Ishikawa (cell line): ENCODE measurements around the gene SELENOT.

ENCODE experiments used
- CEBPB ChIP-seq: IDR thresholded peaks from 2 replicates; pipeline ENCODE4 v1.6.1; 2012
- CREB1 ChIP-seq: IDR thresholded peaks from 2 replicates; pipeline ENCODE4 v1.6.1; 2012; ENCODE audit warnings: low read depth
- EGR1 ChIP-seq: IDR thresholded peaks from 2 replicates; pipeline ENCODE4 v1.6.1; 2012
- EP300 ChIP-seq: IDR thresholded peaks from 2 replicates; pipeline ENCODE4 v1.6.1; 2012; ENCODE audit warnings: borderline replicate concordance
- FOXM1 ChIP-seq: IDR thresholded peaks from 2 replicates; pipeline ENCODE4 v1.6.1; 2012; ENCODE audit warnings: low read depth, borderline replicate concordance
- MAX ChIP-seq: IDR thresholded peaks from 2 replicates; pipeline ENCODE4 v1.6.1; 2012
- NFIC ChIP-seq: IDR thresholded peaks from 2 replicates; pipeline ENCODE4 v1.6.1; 2012
- RAD21 ChIP-seq: IDR thresholded peaks from 2 replicates; pipeline ENCODE4 v1.6.1; 2012; ENCODE audit warnings: low read depth
- REST ChIP-seq: IDR thresholded peaks from 2 replicates; pipeline ENCODE4 v1.6.1; 2012; ENCODE audit warnings: low read depth, mild to moderate bottlenecking
- TAF1 ChIP-seq: IDR thresholded peaks from 2 replicates; pipeline ENCODE4 v1.6.1; 2012; ENCODE audit warnings: low read depth, mild to moderate bottlenecking
- TCF12 ChIP-seq: IDR thresholded peaks from 2 replicates; pipeline ENCODE4 v1.6.1; 2012; ENCODE audit warnings: low read depth
- TEAD4 ChIP-seq: IDR thresholded peaks from 2 replicates; pipeline ENCODE4 v1.6.1; 2012
- YY1 ChIP-seq: IDR thresholded peaks from 2 replicates; pipeline ENCODE4 v1.6.1; 2012; ENCODE audit warnings: low read depth
- ZBTB7A ChIP-seq: IDR thresholded peaks from 2 replicates; pipeline ENCODE4 v1.6.1; 2012; ENCODE audit warnings: low read depth
- TF ChIP-seq, protein P1 (sequence below): IDR thresholded peaks from 2 replicates; pipeline ENCODE4 v1.6.1; 2012

Gene SELENOT

DNA sequence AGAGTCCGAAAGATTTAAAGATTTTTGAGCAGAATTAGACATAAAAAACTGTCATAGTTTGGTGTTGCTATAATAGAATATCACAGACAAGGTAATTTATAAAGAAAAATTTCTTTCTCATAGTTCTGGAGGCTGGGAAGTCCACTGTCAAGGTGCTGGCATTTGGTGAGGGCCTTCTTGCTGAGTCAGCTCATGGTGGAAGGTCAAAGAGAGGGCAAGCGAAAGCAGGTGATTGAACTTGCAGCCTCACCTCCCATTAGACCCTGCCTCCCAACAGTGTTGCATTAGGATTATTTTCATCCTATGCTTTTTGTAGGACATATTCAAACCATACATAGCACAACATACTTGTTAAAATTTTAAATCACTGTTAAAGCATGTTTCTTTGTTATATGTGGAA is 9.9 kb downstream of the SELENOT start:
- TF ChIP-seq YY1 (no peak), FOXM1 (no peak), TAF1 (no peak), CEBPB (no peak), MAX (no peak), CREB1 (no peak), ZBTB7A (no peak)

GRCh38 chr3:150613709-150614480 is 10.8 kb downstream of the SELENOT start:
- no peak for TF ChIP-seq YY1
- TF ChIP-seq, protein P1, sequence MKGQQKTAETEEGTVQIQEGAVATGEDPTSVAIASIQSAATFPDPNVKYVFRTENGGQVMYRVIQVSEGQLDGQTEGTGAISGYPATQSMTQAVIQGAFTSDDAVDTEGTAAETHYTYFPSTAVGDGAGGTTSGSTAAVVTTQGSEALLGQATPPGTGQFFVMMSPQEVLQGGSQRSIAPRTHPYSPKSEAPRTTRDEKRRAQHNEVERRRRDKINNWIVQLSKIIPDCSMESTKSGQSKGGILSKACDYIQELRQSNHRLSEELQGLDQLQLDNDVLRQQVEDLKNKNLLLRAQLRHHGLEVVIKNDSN, result no peak
- TF ChIP-seq CEBPB, result no peak
- no peak for TF ChIP-seq TAF1
- TF ChIP-seq ZBTB7A, result no peak
- TF ChIP-seq RAD21, result no peak
- TF ChIP-seq FOXM1, result no peak
- TF ChIP-seq TCF12, result no peak
- TF ChIP-seq NFIC, result no peak
- no peak for TF ChIP-seq CREB1
- TF ChIP-seq EGR1, result no peak
- TF ChIP-seq EP300, result no peak
- TF ChIP-seq REST, result no peak
- TF ChIP-seq TEAD4, result no peak
- TF ChIP-seq MAX, result no peak

DNA sequence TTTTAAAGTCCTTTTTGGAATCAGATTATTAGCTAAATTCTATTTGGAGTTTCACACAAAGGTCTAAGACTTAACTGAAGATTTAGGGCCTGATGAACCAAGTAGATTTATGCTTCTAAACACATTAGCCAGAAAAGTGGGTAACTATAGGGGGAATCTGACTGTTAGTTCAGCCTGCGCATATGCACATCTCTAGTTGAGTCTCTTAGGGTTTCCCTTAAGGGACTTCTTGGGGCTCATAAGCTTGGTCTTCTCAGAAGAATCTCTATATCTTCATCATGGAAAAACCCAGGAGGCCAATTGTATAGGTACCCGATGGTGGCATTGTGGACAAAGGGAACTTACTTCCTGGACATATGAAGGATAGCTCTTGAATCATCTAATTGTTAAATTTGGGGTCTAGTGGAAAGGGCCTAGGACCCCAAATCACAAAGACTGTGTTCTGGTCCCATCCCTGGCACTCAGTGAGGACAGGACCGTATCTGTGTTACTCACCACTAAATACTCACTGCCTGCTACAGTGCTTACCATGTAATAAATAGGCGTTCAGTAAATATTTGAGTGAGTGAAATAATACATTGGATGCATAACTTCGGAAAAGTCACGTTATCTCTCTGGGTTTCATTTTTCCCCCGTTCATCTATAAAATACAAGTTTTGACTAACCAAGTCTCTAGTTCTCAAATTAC is 17.0 kb downstream of the SELENOT start:
- TF ChIP-seq TCF12, result no peak
- no peak for TF ChIP-seq EP300
- no peak for TF ChIP-seq TEAD4
- no peak for TF ChIP-seq EGR1
- TF ChIP-seq REST, result no peak

DNA sequence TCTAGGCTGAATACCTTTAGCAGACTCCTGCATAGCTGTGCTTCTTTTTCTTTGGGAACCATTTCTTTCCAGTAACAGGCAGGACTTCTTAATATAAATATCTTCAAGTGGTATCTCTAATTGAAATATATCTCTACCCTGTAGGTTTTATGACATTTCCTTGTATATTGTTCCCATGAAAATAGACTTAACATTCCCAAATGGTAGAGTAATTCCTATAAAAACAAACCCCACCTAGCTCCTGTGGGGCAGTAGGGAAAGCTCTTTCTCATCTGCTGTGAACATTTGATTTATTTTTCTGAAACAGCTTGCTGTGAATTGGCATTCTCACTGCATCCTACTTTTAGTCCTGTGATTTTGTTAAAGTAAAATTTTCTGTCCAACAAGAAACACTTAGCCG is 20.8 kb downstream of the SELENOT start:
- TF ChIP-seq FOXM1, result no peak

DNA sequence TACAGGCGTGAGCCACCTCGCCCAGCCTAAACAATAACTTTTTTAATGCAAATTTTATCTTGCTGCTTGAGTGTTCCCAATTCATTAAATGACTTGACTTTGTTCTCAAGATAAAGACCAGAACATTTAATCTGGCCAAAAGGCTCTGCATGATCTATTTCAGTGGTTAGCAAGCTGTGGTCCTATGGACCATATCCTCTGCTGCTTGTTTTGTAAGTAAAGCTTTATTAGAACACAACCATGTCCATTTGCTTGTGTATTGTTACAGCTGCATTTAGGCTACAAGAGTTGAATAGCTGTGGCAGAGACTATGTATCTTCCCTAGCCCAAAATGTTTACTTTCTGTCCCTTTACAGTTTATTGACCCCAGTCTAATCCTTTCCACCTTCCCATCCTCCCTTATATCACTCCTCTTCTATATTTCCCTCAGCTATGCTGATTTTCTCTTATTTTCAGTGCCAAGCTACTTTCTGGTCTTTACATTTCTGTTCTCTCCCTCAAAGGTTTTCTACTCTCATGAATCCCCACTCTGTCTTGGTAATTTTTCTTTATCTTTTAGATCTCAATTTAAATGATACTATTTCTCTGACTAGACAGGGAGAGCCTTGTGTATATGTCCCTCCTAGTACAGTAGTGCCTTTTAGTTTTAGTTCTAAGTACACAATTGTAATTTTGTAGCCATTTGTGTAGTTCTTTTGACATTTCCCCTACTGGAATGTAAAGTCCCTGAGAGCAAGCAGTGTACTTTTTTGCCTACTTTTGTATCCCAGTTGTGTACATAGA is 23.2 kb downstream of the SELENOT start:
- TF ChIP-seq NFIC (no peak), TAF1 (no peak), MAX (no peak), REST (no peak), EP300 (no peak)
- TF ChIP-seq, protein P1, result no peak
